Prostate gland (tissue), 2 donors: Measurements from ENCODE around the gene GGT5.
A peak's percentile ranks its signal among the peaks of the same experiment; 100 is the strongest.

Source experiments
- CTCF ChIP-seq, 4 experiments: fragments of 200-600 bp in 2 of 4; fragments of 450-650 bp in 2 of 4; sonication (generic) in 2 of 4; IDR thresholded peaks; 1 replicate in 3 of 4; 2 replicates in 1 of 4; pipeline ENCODE4 v1.5.1; 2016 to 2019; ENCODE audit warnings: antibody characterized with exemption in 4 of 4, mild to moderate bottlenecking in 2 of 4, moderate library complexity in 2 of 4
- POLR2A ChIP-seq: fragments of 450-650 bp; IDR thresholded peaks from one replicate; pipeline ENCODE4 v1.6.1; 2016; ENCODE audit warnings: antibody characterized with exemption, mild to moderate bottlenecking

GRCh38 chr22:24208012-24208749 lies 36.7 kb downstream of the GGT5 start:
- peak in 1 of 4 experiments; percentile 3 for TF ChIP-seq CTCF (IDR thresholded peaks at IDR 0.05)
- TF ChIP-seq POLR2A = no peak
